ENCODE data around the gene COMTD1. TPM values are rescaled to one million over a fixed set of nuclear protein-coding genes. Genes with fewer than 3 reads are reported as not detected.

COMTD1 gene
- total RNA-seq (2014; rRNA removed; shearing (Covaris generic)) = 20.7 and 37.7 TPM in 2 replicates
- total RNA-seq (2022) = 37.6 and 47.2 TPM in 2 replicates
- Bru-seq, nascent RNA = percentile 55 among the genes with signal in this experiment
- percentile 65 among the genes with signal in this experiment for BruChase-seq, experiment 1, labeled RNA remaining after a 6-hour chase
- BruChase-seq, experiment 2, labeled RNA remaining after a 2-hour chase = percentile 57 among the genes with signal in this experiment
- long read RNA-seq, transcript COMTD1-201 (7 exons, 976 nt) = major isoform, 11 of 26 reads
- long read RNA-seq, partial matches to known transcripts = 8 of 26 reads
- long read RNA-seq, other reads (novel, unspliced or antisense) = 6 of 26 reads

DNA sequence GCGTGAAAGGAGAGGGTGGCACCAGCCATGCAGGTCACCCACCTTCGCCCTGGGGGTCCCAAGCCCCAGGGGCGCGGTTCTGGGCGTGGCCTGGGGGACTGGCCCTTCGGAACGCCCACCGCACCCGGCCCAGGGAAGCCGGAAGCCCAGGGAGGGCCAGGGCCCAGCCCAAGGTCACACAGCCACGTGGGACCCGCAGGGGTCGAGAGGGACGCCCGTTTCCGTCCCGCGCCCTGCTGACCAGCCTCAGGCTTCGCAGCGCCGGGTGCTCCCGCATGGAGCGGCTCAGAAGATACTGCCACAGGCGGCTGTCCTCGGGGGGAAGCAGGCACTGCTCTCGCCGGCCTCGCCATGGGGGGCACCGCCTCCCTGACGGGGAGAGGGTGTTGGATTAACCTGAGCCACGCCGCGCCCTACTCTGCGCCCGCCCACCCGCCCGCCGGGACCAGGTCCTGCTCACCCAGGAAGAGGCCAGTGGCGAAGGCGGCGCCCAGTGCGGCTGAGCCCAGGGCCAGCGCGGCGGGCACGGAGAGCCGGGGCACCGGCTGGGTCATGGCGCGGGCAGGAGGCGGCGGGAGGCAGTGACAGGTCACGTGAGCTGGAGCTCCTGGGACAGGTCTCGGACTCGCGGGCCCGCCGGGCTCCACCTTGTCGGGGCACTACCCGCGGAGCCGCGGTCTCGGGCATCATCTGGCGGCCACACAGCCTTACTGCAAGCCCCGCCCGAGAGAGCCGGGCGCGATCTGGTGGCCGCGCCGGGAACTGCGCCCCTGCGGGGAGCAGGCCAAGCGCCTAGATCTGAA, at the start of gene COMTD1:
Gene COMTD1 (minus strand): TSS at position 583 of the 803 bp plus-strand sequence. CDS start 29 bp downstream, at position 554.
- peak within 1 kb of the TSS; percentile 77 for H3K27ac ChIP-seq (ENCODE audit: low read depth, low read length, poor library complexity, severe bottlenecking)
- peaks cover 4% of the 10 kb centered on the region; the same call in 1 of the 2 replicates for H4K20me1 ChIP-seq (ENCODE audit: insufficient read depth, low read length)
- no peaks in the 10 kb centered on the region for H3K9me3 ChIP-seq (ENCODE audit: low read length)
- POLR2A ChIA-PET = interaction anchor here (0.6 to 3.7 kb wide), 3 partner anchors 25 to 208 kb away, joined by 3 to 20 read pairs (median 3); partner anchors contain the start of gene VDAC2
- no peaks in the 10 kb centered on the region for H3K79me2 ChIP-seq (ENCODE audit: insufficient read depth, low read depth, low read length)
- DNase-seq (ENCODE audit: low spot score) = peak; percentile 95
- no TSS peak for BruUV-seq (replicated peaks)
- H3K4me3 ChIP-seq (ENCODE audit: low read depth, low read length, poor library complexity, severe bottlenecking) = peak within 1 kb of the TSS; percentile 80
- peaks cover 32% of the 10 kb centered on the region for H3K36me3 ChIP-seq (ENCODE audit: insufficient read depth, low read length)
- peak within 1 kb of the TSS; percentile 98 for H2AFZ ChIP-seq (ENCODE audit: low read length)
- peak within 1 kb of the TSS; percentile 92 for H3K4me2 ChIP-seq (ENCODE audit: low read length)
- intact Hi-C loops (cut with micrococcal nuclease; ENCODE audit: unreplicated experiment) = loop anchor here (1.0 to 10.0 kb wide), 5 partner anchors 47 to 993 kb away; partner anchors contain the start of gene SAMD8
- no peaks in the 10 kb centered on the region for H3K9me2 ChIP-seq (ENCODE audit: insufficient read depth, low read length)
- no peak for TF ChIP-seq EZH2phosphoT487 (IDR thresholded peaks at IDR 0.05; ENCODE audit: borderline replicate concordance, low read depth, low read length)
- TF ChIP-seq, protein P1, sequence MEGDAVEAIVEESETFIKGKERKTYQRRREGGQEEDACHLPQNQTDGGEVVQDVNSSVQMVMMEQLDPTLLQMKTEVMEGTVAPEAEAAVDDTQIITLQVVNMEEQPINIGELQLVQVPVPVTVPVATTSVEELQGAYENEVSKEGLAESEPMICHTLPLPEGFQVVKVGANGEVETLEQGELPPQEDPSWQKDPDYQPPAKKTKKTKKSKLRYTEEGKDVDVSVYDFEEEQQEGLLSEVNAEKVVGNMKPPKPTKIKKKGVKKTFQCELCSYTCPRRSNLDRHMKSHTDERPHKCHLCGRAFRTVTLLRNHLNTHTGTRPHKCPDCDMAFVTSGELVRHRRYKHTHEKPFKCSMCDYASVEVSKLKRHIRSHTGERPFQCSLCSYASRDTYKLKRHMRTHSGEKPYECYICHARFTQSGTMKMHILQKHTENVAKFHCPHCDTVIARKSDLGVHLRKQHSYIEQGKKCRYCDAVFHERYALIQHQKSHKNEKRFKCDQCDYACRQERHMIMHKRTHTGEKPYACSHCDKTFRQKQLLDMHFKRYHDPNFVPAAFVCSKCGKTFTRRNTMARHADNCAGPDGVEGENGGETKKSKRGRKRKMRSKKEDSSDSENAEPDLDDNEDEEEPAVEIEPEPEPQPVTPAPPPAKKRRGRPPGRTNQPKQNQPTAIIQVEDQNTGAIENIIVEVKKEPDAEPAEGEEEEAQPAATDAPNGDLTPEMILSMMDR (conservative IDR thresholded peaks at IDR 0.05; ENCODE audit: low read length) = peak; percentile 99
- H3K4me1 ChIP-seq (ENCODE audit: insufficient read depth, low read length, poor library complexity, severe bottlenecking) = peaks cover 19% of the 10 kb centered on the region
- CTCF ChIA-PET (ENCODE audit: unreplicated experiment) = interaction anchor here (1.0 kb wide), 2 partner anchors 24 to 47 kb away, joined by 4 to 8 read pairs; partner anchors contain the start of gene VDAC2

DNA sequence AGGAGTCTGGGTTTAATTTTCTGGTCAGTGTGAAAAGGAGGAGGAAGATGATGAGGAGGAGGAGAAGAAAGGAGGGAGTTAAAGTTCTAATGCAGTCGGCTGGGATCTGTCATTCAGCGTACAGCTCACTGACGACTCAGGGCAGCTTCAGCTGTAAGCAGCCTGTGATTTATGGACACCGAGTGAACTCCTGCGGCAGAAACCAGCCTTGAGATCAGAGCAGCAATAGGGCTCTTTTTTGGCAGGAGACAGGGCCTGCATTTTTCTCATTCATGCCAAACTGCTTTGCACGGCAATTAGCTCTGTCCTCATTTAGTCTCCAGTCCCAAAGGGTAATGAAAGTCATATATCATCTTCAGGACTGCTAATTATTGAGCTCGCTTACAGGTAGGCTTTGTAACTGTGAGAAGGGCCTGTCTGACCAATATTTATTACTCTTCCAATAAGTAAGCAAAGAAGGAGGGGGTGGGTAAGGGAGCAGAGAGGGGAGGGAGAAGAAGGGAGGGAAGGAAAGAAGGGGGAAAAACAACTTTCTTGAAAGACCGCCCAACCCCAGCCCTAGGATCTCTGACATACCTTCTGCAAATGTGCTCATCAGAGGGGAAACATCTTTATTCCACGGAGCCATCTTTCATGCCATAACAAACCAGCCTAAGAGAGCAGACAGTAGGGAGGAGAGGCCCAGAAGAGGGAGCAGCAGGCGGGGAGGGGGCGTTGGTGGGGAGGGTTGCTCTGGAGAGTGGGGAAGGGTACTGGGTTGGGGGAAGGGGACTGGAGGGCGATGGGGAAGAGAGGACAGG, 48.1 kb upstream of the COMTD1 start:
- DNase-seq (ENCODE audit: low spot score) = no peak
- Histone ChIP-seq H3K4me2 (ENCODE audit: low read length) (no peak overlapping the region), H3K4me1 (ENCODE audit: insufficient read depth, low read length, poor library complexity, severe bottlenecking) (no peaks in the 10 kb centered on the region), H3K27ac (ENCODE audit: low read depth, low read length, poor library complexity, severe bottlenecking) (no peak overlapping the region), H3K79me2 (ENCODE audit: insufficient read depth, low read depth, low read length) (no peaks in the 10 kb centered on the region), H3K9me2 (ENCODE audit: insufficient read depth, low read length) (no peaks in the 10 kb centered on the region), H4K20me1 (ENCODE audit: insufficient read depth, low read length) (no peaks in the 10 kb centered on the region), H3K9me3 (ENCODE audit: low read length) (no peaks in the 10 kb centered on the region), H3K36me3 (ENCODE audit: insufficient read depth, low read length) (no peaks in the 10 kb centered on the region), H3K4me3 (ENCODE audit: low read depth, low read length, poor library complexity, severe bottlenecking) (no peak overlapping the region), H2AFZ (ENCODE audit: low read length) (no peak overlapping the region)
- POLR2A ChIA-PET = no interaction called here
- CTCF ChIA-PET (ENCODE audit: unreplicated experiment) = no interaction called here
- TF ChIP-seq, protein P1 (conservative IDR thresholded peaks at IDR 0.05; ENCODE audit: low read length) = no peak
- TF ChIP-seq EZH2phosphoT487 (IDR thresholded peaks at IDR 0.05; ENCODE audit: borderline replicate concordance, low read depth, low read length) = no peak
- intact Hi-C loops (cut with micrococcal nuclease; ENCODE audit: unreplicated experiment) = no loop called here
- BruUV-seq (replicated peaks) = no TSS peak
